ENCODE measurements around the gene BCL11B. TPM values are rescaled to one million over a fixed set of nuclear protein-coding genes. Genes with fewer than 3 reads are reported as not detected.

BCL11B gene
- polyA plus RNA-seq, 4 donors = 0.60 to 3.1 (median 2.5) TPM

DNA sequence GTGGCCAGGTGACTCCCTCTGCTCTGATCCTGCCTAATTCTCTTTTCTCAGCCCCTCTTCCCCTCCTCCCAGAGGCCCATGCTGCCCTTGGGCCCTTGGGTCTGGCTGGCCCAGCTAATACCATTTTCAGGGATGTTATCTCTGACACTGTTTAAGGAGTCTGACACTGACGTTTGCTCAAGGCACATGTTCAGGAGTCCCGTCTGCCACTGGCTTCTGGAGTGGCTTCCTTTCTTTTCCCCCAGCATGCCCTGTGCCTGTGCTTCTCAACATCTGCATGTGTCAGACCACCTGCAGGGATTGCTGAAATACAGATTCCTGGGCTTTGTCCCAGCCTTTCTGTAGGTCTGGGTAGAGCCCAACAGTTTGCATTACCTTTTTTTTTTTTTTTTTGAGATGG lies 128.9 kb downstream of the BCL11B start:
- DNase-seq (ENCODE audit: low read depth in 4 of 4, low spot score in 3 of 4) = no peak

DNA sequence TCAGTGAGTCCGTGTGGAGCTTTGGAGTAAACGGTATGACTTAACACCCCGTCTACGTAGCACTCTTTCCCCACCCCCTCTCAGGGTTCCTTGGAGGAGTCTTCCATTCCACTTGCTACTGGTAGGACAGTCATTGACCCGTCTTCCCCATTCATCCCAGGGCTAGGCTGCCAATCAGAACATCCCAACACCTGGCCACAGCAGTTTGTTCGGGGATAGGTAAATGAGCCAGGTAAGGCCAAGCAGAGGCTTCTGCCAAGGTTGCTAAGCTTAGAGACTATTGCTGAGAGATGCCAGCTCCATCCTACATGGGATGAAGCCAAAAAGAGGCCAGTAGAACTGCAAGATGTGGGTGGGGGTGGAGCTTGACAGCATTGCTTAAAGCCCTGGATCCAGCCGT lies 130.8 kb downstream of the BCL11B start:
- no peak for DNase-seq (ENCODE audit: low read depth in 4 of 4, low spot score in 3 of 4)

DNA sequence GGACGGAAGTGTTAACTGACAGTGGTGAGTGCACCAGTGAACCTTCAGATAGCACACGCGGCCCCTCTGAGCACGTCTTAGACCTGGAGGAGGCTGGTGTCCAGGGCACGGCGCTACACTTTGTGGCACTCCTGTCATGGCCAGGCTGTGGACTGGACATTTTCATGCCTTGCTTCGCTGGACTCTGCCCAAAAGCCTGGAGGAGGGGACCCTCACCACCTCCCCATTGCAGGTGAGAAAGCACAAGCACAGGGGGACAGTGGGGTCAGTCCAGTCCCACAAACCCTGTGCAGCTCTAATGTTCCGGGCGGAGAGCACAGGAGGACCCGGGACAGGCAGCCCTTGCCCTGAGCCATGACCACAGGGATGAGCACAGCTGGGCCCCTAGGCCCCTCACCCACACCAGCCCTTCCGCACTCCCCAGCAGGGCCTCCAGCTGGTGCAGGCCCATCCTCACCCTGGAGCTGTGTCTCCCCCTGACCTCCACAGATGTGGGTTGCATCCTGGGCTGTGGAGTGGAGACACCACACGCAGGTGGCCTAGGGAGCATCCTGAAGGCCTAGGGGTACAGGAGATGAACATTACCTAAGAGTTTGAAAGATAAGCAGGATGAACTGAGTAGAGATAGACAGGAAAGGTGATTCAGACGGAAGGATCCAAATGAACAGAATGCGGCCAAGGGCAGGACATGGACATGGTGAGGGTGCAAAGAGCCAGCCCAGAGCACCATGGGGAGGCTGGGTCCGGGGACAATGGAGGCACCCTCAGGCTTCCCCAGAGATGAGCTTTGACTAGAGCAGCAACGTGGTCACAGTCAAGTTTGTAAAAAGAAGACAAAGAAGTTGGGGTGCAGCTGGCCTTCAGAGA lies 132.8 kb downstream of the BCL11B start:
- no peak for DNase-seq (ENCODE audit: low read depth in 4 of 4, low spot score in 3 of 4)

DNA sequence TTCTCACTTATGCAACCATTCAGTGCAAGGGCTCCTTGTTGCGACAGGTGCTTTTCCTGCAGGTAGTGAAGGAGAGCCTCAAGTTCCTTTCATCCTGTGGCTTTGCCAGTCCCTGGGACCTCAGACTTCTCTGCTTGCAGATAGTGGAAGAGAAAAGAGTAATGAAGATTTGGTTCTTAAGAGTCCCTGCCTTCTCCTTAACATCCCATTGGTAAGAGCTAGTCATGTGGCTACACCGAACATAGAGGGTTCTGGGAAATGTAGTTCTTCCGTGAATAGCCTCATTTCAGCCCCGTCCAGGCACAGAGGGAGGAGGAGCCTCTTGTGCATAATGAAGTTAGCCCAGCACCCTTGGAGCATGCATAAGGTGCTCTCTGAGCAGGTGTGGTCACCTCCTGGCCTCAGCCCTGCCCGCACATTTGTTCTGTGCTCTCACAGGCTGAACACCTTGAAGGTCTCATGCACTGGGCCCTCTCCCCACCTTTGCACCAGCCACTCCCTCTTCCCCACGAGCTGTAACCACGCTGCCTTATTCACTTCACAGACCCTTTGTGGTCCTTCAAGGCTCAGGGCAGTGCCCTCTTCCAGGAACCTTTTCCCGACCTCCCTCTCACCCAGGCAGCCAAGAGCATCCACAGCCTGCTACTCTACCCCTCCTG lies 134.0 kb downstream of the BCL11B start:
- DNase-seq (ENCODE audit: low read depth in 4 of 4, low spot score in 3 of 4) = no peak

DNA sequence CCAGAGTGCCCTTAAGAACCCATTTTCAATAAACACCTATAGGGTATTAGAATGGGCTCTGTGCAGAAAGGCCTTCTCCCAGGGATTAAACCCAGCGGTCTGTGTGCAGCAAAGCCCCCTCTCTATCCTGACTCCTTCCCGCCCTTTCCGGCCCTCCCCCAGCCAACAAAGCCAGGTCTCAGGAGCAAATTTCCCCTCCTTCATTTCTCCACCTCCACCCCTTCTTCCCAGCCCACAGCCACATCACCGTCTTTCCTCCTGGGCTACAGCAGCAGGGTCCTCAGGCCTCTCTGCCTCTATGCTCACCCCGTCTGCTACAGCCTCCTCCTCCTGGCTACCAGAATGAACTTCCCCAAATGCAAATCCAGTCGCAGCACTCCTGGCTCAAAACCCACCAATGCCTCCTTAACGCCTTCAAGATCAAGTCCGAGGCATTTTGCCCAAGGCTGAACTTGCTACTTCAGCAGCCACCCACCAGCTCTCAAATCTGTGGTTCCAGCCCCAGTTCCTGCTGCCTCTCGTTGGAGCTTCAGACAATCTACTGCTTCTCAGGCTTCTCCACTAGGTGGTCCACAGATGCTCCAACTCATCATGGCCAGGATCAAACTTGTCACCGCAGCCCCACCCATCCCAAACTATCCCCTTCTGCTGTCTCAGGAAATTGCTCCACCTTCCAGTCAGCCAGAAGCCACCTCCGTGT lies 134.8 kb downstream of the BCL11B start:
- DNase-seq (ENCODE audit: low read depth in 4 of 4, low spot score in 3 of 4) = no peak

DNA sequence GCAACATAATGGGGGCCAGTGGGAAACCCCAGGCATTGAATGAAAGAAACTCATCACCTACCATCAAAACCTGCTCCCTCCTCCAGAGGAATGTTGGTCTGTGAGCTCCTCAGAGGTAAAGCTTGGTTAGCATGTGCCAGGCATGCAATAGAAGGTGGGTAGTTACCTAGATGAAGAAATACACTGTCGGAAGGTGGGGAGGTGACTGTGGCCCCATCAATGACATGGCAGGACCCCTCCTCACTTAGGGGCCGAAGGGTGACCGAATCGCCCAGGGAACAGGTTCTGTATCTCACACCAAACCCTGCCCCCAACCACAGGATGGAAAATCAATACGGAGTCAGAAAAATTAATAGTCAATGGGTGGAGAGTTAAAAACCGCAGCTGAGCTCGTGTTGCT lies 135.6 kb downstream of the BCL11B start:
- no peak for DNase-seq (ENCODE audit: low read depth in 4 of 4, low spot score in 3 of 4)

DNA sequence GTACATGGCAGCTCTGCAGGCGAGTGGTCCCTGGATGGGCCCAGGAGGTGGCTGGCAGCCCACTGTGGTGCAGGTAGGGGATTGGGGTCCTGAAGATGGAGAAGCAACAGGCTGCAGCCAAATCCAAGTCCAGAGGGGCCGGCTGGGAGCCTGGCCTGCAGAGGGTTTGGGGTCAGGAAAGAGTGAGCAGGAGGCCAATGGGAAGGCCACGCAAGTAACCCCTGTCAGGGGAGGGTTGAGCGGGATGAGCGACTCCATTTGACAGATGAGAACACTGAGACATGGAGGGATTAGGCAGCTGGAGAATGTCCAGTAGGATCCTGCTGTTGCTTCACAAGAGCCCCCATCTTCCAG lies 136.0 kb downstream of the BCL11B start:
- no peak for DNase-seq (ENCODE audit: low read depth in 4 of 4, low spot score in 3 of 4)

DNA sequence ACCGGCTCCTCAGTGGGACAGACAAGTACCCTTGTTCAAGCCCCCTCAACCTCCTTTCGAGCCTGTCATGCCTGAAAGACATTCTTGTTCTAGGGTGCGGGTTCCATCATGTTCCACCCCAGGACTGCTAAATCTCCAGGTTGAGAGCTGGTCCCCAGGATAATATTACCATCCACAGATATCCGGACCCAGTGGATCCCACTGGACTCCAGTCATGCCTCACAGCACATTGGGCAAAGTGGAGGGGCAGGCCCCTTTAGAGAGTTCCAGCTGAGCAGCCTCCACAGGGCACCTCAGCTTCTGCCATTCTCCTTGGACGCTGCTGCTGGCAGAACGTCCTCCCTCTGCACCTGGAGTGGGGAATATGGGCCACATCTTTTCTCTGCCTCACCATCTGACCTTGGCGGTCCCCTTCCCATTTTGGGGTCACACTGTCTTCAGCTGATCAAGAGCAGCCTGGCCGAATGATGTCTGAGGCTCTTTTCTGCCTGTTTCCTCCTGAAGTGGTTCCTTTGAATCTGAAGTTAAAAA lies 137.4 kb downstream of the BCL11B start:
- no peak for DNase-seq (ENCODE audit: low read depth in 4 of 4, low spot score in 3 of 4)

DNA sequence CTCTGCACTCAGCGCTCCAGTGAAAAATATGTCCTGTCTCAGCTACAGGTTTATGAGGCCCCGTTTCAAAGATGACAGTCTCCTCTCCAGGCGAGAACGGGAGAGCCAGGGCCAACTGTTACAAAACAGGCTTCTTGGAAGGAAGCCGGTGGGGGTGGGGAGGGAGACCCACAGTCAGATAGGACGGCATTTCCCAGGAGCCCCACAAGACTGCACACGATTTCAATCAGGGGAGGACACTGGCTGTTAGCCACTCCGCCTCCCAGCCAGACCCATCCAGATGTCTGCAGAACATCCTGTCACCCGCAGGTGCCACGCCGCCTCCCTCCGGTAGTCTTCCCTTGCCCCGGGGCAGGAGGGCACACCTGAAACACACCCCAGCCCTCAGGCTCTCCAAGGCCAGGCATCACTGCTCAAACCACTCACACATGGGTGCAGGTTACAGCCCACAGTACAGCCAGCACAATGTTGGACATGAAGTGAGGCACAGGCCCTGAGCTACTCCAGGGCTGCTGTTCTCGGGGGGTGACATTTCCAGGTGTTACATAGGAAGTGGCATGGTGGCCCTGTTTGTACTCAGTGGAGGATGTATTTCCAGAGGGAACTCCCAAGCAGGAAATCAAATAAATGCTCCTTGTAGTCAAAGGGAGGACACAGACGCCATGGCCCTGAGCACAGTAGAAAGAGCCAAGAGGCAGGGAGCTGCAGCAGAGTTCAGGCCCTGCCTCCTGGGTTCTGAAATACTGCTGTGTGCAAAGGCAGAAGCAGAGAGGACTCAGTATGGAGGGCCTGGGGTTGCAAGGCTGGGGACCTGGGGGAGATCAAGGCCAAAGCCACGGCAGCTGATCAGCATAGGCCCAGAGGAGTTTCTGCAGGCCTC lies 138.1 kb downstream of the BCL11B start:
- no peak for DNase-seq (ENCODE audit: low read depth in 4 of 4, low spot score in 3 of 4)

DNA sequence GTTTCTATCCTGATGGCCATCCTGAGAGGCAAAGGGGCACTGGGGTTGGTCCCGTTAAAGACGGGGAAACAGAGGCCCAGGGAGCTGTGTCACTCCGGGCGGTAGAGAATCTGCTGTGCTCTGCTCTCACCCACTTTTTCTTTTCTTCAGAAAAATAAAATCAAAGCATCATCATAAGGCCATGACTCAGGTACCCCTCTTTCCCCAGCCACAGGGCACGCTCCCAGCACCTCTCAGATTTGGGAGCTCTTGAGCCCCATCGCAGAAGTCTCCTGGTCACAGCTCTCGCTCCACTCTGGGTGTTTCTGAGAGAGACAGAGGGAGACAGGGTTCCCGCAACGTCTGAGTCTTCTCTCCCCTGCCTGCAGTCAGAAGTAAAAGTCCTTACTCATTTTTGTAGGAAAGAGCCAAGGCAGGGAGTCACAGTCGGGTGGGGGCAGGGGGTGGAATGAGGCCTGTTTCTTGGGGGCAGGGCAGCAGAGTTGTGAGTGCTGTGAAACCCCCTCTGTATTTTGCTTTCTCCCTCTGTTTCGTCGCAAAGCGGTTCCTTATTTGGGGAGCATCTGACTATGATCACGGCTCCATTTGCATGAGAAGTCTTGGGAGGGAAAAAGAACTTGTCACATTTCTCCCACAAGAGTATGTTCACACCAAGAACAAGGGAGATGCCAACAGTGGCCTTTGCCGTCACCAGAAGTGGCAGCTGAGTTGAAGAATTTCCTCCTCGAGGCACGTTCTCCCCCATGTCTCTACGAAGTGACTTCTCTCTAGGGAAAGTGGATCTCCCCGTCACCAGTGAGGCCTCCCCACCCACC lies 139.0 kb downstream of the BCL11B start:
- DNase-seq (ENCODE audit: low read depth in 4 of 4, low spot score in 3 of 4) = no peak

DNA sequence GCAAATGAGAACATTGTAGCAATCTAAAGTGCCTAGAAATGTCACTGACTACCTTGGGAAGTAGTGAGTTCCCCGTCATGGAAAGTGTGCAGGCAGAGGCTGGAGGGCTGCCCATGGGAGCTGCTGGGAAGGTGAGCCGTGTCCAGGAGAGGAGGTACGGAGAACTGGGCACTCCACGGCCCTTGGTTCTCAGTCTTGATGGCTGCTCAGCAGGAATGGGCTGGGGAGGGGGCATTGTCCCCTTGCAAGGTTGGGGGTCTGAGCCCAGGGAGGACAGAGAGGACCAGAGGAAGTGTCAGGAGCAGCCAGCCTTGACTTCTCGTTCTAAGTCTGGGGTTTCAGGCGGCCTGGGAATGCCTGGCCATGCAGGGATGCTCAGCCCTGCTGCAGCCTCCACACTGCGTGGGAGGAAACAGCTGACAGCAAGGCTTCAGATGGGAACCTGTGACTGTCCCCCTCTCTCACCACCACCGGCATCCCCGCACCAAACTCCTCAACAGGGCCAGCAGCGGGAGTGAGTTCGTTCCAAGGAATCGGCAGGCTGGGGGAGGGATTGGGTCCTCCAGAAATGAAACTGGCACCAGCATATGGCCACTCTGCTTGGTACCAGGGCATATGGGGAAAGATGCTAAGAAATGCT lies 140.2 kb downstream of the BCL11B start:
- DNase-seq (ENCODE audit: low read depth in 4 of 4, low spot score in 3 of 4) = peak in 1 of 4 donors; percentile 35

DNA sequence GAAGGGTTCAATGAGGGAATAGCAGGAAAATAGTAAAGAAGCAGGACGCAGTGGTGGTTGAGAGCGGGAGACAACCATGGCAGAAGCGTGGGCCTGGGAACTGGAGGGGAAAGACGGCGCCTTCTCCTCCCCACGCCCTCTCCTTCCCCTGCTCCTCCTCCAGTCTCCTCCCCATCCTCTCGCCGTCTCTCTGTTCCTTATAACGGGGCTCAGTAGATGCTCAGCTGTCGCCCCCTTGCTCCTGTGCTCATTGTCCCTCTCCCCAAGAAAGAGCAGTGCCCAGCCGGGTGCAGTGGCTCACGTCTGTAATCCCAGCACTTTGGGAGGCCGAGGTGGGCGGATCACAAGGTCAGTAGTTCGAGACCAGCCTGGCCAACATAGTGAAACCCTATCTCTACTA lies 142.0 kb downstream of the BCL11B start:
- DNase-seq (ENCODE audit: low read depth in 4 of 4, low spot score in 3 of 4) = no peak

DNA sequence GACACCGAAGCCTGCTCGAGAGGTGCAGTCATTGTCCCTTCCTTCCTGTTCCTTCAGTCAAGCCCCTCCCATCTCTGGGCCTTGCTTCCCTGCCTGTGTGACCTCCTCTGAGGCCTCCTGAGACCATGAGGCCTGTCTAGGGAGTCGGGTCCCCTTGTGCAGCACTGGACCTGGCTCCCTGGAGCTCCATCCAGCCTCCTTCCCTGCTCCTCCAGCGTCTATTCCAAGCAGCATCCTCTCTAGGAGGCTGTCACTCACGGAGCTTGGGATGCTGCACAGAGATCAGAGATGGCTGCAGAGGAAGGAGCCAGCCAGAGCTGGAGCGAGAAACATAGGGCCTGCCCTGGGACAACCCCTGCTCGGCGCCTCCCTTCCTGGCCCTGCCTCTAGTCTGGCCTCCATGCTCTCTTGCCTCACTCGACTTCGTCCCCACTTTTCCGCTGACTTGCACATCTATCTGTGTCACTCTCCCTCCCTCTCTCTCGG lies 142.7 kb downstream of the BCL11B start:
- DNase-seq (ENCODE audit: low read depth in 4 of 4, low spot score in 3 of 4) = no peak

DNA sequence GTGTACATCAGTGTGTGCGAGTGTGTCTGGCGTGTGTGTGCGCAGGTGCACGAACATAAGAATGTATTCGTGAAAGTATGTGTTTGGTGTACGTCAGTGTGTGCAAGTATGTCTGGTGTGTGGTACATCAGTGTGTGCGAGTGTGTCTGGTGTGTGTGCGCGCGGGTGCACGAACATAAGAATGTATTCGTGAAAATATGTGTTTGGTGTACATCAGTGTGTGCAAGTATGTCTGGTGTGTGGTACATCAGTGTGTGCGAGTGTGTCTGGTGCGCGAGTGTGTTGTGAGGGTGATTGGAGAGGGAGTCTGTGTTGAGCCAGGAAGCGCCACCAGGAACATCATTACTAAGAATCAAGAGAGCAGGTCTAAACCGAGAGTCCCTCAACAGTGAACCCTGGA lies 143.8 kb downstream of the BCL11B start:
- no peak for DNase-seq (ENCODE audit: low read depth in 4 of 4, low spot score in 3 of 4)

DNA sequence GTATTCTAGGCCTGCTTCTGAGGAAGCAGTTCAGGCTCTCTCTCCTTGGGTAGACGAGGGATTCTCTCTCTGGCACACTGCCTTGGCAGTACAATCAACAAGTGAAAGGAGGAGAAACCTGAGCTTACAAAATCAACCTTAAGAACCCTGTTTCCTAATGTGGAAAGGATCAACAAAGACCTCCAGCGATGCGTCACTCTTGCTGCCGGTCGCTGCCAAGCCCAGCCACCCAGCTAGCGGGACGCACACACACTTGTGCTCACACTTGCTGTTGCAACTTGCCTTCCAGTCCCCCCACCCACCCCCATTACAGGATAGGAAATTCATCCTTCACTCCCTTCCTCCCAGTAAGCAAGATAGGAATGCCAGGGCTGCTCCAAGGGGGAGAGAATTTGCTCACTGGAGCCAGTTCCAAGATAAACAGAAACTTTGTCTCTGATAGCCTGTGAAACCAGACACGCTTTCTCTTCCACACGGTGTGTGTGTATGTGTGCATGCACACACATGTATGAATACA lies 144.3 kb downstream of the BCL11B start:
- peak in 1 of 4 donors; percentile 51 for DNase-seq (ENCODE audit: low read depth in 4 of 4, low spot score in 3 of 4)

DNA sequence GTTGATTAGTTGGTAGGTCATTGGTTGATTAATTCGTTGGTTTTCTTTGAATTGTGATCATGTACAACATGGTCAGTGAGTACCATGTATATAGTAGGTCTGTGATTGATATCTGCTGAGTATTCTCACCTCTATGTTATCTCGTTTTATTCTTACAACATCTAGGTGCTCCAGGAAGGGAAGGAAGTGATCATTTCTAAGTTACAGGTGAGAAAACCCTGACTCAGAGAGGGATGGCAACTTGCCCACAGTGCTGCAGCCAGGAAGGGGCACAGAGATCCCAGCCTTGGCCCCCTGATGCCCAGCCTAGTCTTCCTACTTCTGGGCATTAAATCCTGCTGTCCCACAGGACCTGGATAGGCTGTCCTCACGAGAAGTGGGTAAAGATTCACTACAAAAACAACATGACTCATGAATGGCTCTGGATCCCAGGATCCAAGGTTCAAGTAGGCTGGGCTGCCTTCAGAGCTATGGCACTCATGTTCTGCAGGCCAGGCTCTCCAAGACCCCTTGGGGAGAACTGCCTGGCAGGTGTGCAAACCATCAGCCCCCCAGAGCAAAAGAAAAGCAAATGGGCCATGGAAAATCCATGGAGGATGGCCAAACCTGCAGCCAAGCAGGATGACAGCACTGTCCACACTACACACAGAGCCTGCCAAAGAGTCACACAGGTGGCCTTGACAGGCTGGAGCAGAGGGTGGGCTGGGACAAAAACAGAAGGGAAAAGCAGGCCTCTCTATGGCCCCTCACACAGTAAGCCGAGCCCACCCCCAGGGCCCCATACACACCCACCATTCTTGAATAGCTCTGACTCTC lies 146.2 kb downstream of the BCL11B start:
- DNase-seq (ENCODE audit: low read depth in 4 of 4, low spot score in 3 of 4) = no peak

DNA sequence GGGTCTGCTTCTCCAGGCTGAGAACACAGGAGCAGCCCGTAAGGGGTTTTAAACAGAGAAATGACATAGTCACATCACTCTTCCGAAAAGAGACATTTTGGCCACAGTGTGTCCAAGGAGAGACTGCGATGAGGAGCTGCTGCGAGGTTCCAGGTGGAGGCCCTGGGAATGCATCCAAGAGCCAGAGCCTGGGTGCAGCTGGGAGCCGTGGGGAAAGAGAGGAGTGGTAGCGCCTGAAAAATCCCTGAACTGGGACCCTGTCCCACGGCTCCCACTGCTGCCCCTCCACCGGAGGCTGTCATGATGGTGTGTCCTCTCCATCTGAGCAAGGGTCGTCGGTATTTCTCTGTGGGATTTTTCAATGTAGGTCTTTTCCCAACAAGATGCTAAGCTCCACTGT lies 146.9 kb downstream of the BCL11B start:
- DNase-seq (ENCODE audit: low read depth in 4 of 4, low spot score in 3 of 4) = no peak

Measured in left renal pelvis (tissue), 4 donors.